GM13976 (cell line): ENCODE measurements around the gene KCNMB2.

Experiments
- DNase-seq: peaks from one replicate; pipeline ENCODE4 v3.0.0; 2012; ENCODE audit warnings: low spot score
- in situ Hi-C: fragments of 300-500 bp; cut with MboI; formaldehyde crosslinking; loops from one replicate; pipeline ENCODE4 v1.12.0; 2022; ENCODE audit warnings: low sequenced_read_pairs, mixed read lengths, inconsistent platforms; ENCODE audit not compliant: unreplicated experiment
- TF ChIP-seq, protein P1 (sequence below): IDR thresholded peaks from 2 replicates; pipeline ENCODE4 v1.5.1; 2012; ENCODE audit warnings: borderline replicate concordance, mild to moderate bottlenecking; ENCODE audit not compliant: insufficient read depth; ENCODE audit errors: extremely low read depth, missing control alignments, control extremely low read depth

The KCNMB2 gene

DNA sequence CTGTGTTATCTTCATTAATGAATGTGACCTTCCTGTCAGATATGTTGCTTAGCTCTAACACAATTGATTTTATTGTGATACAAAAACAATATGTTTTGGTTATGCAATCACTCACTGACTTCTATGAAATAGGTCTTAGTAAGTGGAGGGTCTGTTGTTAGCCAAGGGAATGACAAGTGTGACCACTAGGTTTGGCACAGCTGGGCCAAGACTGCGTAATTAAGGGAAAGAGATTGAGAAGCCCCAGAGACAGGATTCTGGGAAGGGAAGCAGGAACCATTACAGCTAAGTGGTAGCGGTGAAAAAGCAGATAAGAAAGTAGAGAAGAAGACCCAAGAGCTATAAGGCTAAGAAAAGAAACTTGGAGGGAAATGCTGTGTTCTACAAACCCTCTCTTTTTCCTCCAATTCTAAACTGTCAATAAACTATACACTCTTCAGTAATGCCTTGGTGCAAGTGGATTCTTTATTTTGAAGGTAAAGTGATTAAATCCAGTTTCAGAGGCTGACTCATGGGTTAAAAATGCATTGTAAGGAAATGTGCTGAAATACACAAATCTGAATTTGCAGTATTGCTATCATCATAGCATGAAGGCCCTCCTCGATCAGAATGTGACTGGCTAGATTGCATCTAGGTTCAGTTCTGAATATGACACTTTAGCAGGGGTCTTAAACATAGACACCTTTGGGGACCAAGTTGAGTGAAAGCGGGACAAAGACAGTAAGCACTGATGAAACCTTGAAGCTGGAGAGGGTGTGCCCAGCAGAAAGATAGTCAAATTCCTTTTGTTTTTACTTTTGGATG lies 26.1 kb downstream of the KCNMB2 start:
- DNase-seq: no peak
- in situ Hi-C loops: no loop called here
- TF ChIP-seq, protein P1, sequence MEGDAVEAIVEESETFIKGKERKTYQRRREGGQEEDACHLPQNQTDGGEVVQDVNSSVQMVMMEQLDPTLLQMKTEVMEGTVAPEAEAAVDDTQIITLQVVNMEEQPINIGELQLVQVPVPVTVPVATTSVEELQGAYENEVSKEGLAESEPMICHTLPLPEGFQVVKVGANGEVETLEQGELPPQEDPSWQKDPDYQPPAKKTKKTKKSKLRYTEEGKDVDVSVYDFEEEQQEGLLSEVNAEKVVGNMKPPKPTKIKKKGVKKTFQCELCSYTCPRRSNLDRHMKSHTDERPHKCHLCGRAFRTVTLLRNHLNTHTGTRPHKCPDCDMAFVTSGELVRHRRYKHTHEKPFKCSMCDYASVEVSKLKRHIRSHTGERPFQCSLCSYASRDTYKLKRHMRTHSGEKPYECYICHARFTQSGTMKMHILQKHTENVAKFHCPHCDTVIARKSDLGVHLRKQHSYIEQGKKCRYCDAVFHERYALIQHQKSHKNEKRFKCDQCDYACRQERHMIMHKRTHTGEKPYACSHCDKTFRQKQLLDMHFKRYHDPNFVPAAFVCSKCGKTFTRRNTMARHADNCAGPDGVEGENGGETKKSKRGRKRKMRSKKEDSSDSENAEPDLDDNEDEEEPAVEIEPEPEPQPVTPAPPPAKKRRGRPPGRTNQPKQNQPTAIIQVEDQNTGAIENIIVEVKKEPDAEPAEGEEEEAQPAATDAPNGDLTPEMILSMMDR: no peak

DNA sequence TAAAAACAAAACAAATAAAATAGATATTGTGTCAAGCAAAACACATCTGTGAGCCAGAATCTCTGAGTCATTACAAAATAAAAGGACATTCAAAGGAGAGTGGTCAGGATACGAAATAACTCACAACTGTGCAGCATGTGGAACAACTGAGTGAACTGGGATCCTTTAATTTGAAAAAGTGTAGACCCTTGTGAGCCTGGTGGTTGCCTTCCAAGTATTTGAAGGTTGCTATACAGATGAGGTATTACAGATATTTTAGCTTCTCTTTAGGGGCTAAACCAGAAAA lies 26.7 kb downstream of the KCNMB2 start:
- TF ChIP-seq, protein P1: no peak
- in situ Hi-C loops: no loop called here
- no peak for DNase-seq

DNA sequence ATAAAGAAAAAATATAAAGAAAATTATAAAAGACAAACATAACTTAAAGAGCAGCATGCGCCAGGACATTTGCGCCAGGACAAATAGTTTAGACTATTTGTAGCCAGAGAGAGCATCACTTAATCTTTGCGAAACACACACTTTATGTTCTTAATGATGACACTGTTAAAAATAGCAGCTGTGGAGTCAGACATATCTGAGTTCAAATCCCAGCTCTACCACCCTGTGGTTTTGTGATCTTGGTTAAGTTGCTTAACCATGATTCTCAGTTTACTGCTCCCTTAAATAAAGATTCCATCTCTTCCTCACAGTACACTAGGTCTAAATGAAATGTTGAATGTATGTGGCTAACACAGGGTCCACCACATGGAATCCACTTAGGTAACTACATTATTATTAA lies 31.4 kb downstream of the KCNMB2 start:
- in situ Hi-C loops: no loop called here
- TF ChIP-seq, protein P1: no peak
- DNase-seq: no peak

DNA sequence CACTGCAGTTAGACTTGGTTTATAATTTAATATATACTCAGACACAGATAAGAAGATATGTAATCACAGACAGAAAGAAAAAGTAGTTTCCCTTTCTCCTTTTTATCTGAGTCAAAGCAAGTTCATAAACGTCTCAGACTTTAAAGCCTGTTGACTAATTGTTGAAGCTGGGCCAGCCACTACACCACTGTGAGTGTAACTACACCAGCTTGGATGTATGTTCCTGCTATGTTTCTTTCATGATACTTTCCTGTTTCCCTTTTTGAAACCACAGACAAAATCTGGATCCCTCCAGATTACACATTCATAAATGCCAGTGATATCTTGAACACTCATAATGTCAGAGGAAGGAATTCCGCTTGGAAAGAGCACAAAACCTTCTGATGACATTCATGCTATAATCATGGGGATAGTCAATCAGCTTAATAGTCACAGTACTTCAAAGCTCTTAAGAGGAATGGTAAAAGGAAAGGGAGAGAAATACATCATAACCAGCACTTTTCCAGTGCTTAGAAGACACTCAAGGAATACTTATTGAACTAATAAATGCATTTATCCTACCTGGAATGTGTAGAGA lies 32.0 kb downstream of the KCNMB2 start:
- peak; percentile 15 for DNase-seq
- in situ Hi-C loops: no loop called here
- TF ChIP-seq, protein P1: no peak

DNA sequence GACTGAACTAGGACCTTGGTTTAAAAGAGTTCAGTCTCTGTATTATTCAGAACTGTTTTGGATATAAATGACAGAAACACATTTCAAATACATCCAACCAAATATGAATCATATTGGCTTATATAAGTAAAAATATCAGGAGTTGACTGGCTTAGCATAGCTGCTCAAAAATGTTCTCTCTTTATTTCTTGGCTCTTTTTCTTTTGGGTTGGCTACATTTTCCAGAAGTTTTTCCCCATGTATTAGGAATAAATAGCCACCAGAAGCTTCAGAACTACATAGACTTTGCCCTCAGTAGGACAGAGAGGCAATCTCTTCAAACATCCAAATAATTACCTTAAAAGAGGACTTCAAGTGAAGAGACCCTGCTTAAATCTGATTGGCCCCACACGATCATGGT lies 32.7 kb downstream of the KCNMB2 start:
- TF ChIP-seq, protein P1: no peak
- in situ Hi-C loops: no loop called here
- DNase-seq: no peak

DNA sequence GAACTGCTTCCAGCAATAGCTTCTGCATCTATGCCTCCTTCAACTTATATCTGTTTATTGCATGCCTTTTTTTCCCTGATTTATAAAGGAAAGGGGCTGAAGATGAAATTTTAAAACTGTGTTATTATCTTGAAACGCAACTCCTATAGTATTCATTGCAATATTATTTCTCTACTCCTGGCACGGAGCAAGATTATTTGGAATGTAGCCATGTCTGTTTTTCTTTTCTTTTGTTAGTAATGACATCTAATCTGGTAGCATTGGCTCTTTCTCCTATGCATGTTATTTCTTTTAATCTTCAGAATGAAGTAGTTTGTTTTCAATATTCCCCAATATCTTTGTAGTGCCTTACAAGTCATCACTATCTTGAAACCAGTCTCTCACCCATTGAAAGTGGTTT lies 33.6 kb downstream of the KCNMB2 start:
- TF ChIP-seq, protein P1: no peak
- no peak for DNase-seq

DNA sequence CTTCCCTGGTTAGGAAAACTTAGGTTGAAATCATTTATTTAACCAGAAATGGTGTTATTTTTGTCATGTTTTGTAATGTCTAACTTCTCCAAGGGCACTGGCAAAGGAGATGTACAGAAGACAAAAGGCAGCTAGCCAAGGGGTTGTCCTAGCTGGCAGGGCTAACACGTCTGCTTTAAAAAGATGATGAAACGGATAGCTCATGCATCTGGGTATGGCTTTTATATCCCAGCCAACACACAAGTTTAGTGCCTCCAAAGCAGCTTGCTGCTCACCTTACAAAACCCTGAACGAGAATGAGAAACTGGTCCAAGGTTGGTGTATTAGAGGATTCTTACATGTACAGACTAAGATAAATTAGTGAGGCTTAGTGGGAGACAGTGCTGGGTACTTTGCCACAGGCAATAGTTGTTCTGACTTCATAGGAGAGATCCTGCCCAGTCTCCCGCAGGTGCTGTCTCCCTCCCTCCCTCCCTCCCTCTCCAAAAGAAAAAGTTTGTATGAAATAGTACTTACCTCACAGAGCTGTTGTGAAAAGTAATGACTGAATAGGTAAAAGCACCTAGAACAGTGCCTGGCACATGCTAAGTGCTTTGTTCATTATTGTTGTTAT lies 47.8 kb downstream of the KCNMB2 start:
- DNase-seq: no peak
- TF ChIP-seq, protein P1: no peak
- in situ Hi-C loops: no loop called here

More for the DNA sequence above, 33.6 kb downstream of the KCNMB2 start:
- in situ Hi-C loops: no loop called here
